Neural cell (in vitro differentiated cells): Measurements from ENCODE around the gene C1orf198. TPM values are rescaled to one million over a fixed set of nuclear protein-coding genes. Genes with fewer than 3 reads are reported as not detected.

Source experiments
- H2AFZ ChIP-seq: fragments of 200-600, 300-800 bp; sonication (generic), shearing (Covaris generic); 2 replicates; pipeline ENCODE4 v1.6.0; 2014; ENCODE audit warnings: low read depth, mild to moderate bottlenecking, antibody characterized with exemption, low read length, moderate library complexity
- H3F3A ChIP-seq: fragments of 200-600 bp; shearing (Covaris generic); 2 replicates; pipeline ENCODE4 v1.6.1; 2016; ENCODE audit warnings: mild to moderate bottlenecking, moderate library complexity, mixed read lengths, antibody characterized with exemption, low read length; ENCODE audit not compliant: insufficient read depth, poor library complexity, severe bottlenecking
- H3K27ac ChIP-seq: fragments of 200-600, 300-800 bp; sonication (generic), shearing (Covaris generic); 2 replicates; pipeline ENCODE4 v1.5.1; 2014; ENCODE audit warnings: mild to moderate bottlenecking, low read length, moderate library complexity
- H3K27me3 ChIP-seq: fragments of 300-800, 200-600 bp; sonication (generic), shearing (Covaris generic); 2 replicates; pipeline ENCODE4 v1.6.0; 2014; ENCODE audit warnings: mild to moderate bottlenecking, low read depth, low read length, moderate library complexity; ENCODE audit not compliant: insufficient read depth
- H3K36me3 ChIP-seq: fragments of 300-800, 200-600 bp; sonication (generic), shearing (Covaris generic); 2 replicates; pipeline ENCODE4 v1.5.1; 2014; ENCODE audit warnings: mild to moderate bottlenecking, antibody characterized with exemption, low read length, moderate library complexity; ENCODE audit not compliant: insufficient read depth
- H3K4me2 ChIP-seq: fragments of 300-800, 200-600 bp; sonication (generic), shearing (Covaris generic); 2 replicates; pipeline ENCODE4 v1.6.0; 2014; ENCODE audit warnings: mild to moderate bottlenecking, low read length
- H3K4me3 ChIP-seq: fragments of 300-800, 200-600 bp; sonication (generic), shearing (Covaris generic); 2 replicates; pipeline ENCODE4 v1.5.1; 2014; ENCODE audit warnings: mild to moderate bottlenecking, low read length, moderate library complexity
- H3K79me2 ChIP-seq: fragments of 200-600 bp; shearing (Covaris generic); replicated peaks from 2 replicates; pipeline ENCODE4 v1.6.0; 2014; ENCODE audit warnings: mild to moderate bottlenecking, low read length, moderate library complexity; ENCODE audit not compliant: insufficient read depth
- H3K9ac ChIP-seq: fragments of 300-800, 200-600 bp; sonication (generic), shearing (Covaris generic); 2 replicates; pipeline ENCODE4 v1.6.1; 2016; ENCODE audit warnings: mild to moderate bottlenecking, low read length, mixed read lengths
- H3K9me2 ChIP-seq: fragments of 200-600 bp; shearing (Covaris generic); 2 replicates; pipeline ENCODE4 v1.6.1; 2016; ENCODE audit warnings: mild to moderate bottlenecking, low read length, mixed read lengths; ENCODE audit not compliant: insufficient read depth
- H3K9me3 ChIP-seq: fragments of 200-600, 300-800 bp; sonication (generic), shearing (Covaris generic); 2 replicates; pipeline ENCODE4 v1.6.1; 2016; ENCODE audit warnings: mild to moderate bottlenecking, mixed run types, low read length, moderate library complexity, mixed read lengths
- H4K20me1 ChIP-seq: fragments of 200-600 bp; shearing (Covaris generic); 2 replicates; pipeline ENCODE4 v1.6.1; 2016; ENCODE audit warnings: mild to moderate bottlenecking, mixed run types; ENCODE audit not compliant: insufficient read depth
- CTCF ChIP-seq: fragments of 450-650 bp; IDR thresholded peaks from 2 replicates; pipeline ENCODE4 v1.5.1; 2014; ENCODE audit warnings: antibody characterized with exemption, mild to moderate bottlenecking, moderate library complexity; ENCODE audit not compliant: poor library complexity, severe bottlenecking
- EP300 ChIP-seq: fragments of 450-650 bp; conservative IDR thresholded peaks from 2 replicates; pipeline ENCODE4 v1.6.1; 2014; ENCODE audit warnings: antibody characterized with exemption, mild to moderate bottlenecking, moderate library complexity; ENCODE audit not compliant: poor library complexity, severe bottlenecking
- MXI1 ChIP-seq: fragments of 450-650 bp; conservative IDR thresholded peaks from 2 replicates; pipeline ENCODE4 v1.6.1; 2014; ENCODE audit warnings: antibody characterized with exemption, mild to moderate bottlenecking; ENCODE audit not compliant: poor library complexity, severe bottlenecking
- POLR2AphosphoS5 ChIP-seq: IDR thresholded peaks from 2 replicates; pipeline ENCODE4 v1.6.1; 2012
- RAD21 ChIP-seq: fragments of 450-650 bp; conservative IDR thresholded peaks from 2 replicates; pipeline ENCODE4 v1.6.1; 2014; ENCODE audit warnings: antibody characterized with exemption, mild to moderate bottlenecking, moderate library complexity
- REST ChIP-seq: IDR thresholded peaks from 2 replicates; pipeline ENCODE4 v1.6.1; 2012; ENCODE audit warnings: borderline replicate concordance
- SMC3 ChIP-seq: fragments of 450-650 bp; conservative IDR thresholded peaks from 2 replicates; pipeline ENCODE4 v1.6.1; 2014; ENCODE audit warnings: antibody characterized with exemption, mild to moderate bottlenecking, moderate library complexity; ENCODE audit not compliant: poor library complexity
- polyA plus RNA-seq: library from polyadenylated mRNA; depleted of rRNA; stranded (reverse); fragments of >200 nt; gene quantifications from 2 replicates; pipeline ENCODE4 v1.2.3, GENCODE V29; 2014

The C1orf198 gene
- polyA plus RNA-seq, 1 donor from 2014 or later: 16.7 TPM

GRCh38 chr1:230806552-230806951, 61.8 kb downstream of the C1orf198 start:
- no peaks in the 10 kb centered on the region for H3K9me2 ChIP-seq
- no peak overlapping the region for H3K4me3 ChIP-seq
- no peaks in the 10 kb centered on the region for H3K27me3 ChIP-seq
- H3K36me3 ChIP-seq: no peaks in the 10 kb centered on the region
- H3K9me3 ChIP-seq: no peaks in the 10 kb centered on the region
- H3F3A ChIP-seq: no peaks in the 10 kb centered on the region
- H3K79me2 ChIP-seq: no peaks in the 10 kb centered on the region
- H3K9ac ChIP-seq: no peak overlapping the region
- H2AFZ ChIP-seq: no peak overlapping the region
- no peak overlapping the region for H3K4me2 ChIP-seq
- H3K27ac ChIP-seq: no peak overlapping the region
- no peaks in the 10 kb centered on the region for H4K20me1 ChIP-seq
- TF ChIP-seq CTCF (no peak), SMC3 (no peak)

GRCh38 chr1:230804396-230804795, 63.9 kb downstream of the C1orf198 start:
- H3K4me2 ChIP-seq: peak overlapping the region; percentile 16
- no peaks in the 10 kb centered on the region for H4K20me1 ChIP-seq
- H2AFZ ChIP-seq: no peak overlapping the region
- no peaks in the 10 kb centered on the region for H3F3A ChIP-seq
- H3K9ac ChIP-seq: peak overlapping the region; percentile 22
- H3K27ac ChIP-seq: peak overlapping the region; percentile 82
- no peaks in the 10 kb centered on the region for H3K27me3 ChIP-seq
- no peak for TF ChIP-seq RAD21
- peak; percentile 83 for TF ChIP-seq POLR2AphosphoS5
- TF ChIP-seq CTCF: no peak
- TF ChIP-seq EP300: peak; percentile 87
- TF ChIP-seq MXI1: no peak
- TF ChIP-seq REST: peak; percentile 100
- H3K79me2 ChIP-seq: no peaks in the 10 kb centered on the region
- H3K4me3 ChIP-seq: peak overlapping the region; percentile 23
- H3K36me3 ChIP-seq: no peaks in the 10 kb centered on the region
- H3K9me2 ChIP-seq: no peaks in the 10 kb centered on the region
- no peaks in the 10 kb centered on the region for H3K9me3 ChIP-seq
